ENCODE data around the gene SDK1. TPM values are rescaled to one million over a fixed set of nuclear protein-coding genes. Genes with fewer than 3 reads are reported as not detected.

The SDK1 gene
- total and polyA plus RNA-seq, 11 donors: 2.2 to 5.8 (median 3.4) TPM

DNA sequence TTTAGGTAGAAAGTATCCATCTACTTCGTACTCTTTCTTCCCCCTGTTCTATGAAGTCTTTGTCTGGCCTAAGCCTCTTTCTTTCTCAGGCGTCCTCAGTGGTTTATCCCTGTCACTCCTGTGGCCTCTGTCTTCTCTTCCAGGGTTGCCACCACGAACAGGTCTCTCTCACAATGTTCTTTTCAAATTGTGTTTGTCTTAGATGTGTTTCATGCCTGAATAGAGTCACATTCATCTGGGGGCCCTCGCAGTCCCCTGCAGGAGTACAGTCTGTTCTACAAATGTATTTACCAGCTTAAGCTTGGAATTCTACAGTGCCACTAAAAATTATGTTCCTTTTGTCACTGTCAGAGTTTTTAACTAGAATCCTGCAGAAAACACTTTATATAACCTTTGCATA is 700.7 kb downstream of the SDK1 start:
- WGBS, 4 donors: 76 to 88% (median 82%) methylated on average over 4 of the region's 4 CpGs
- Histone ChIP-seq H3K4me3 (no peak overlapping the region), H3K36me3 (no peaks in the 10 kb centered on the region), H3K27ac (no peak overlapping the region), H3K4me1 (no peaks in the 10 kb centered on the region), H3K27me3 (peaks cover 0 to 4% (median 0%) of the 10 kb centered on the region in 9 donors), H3K9me3 (no peaks in the 10 kb centered on the region)
- intact Hi-C loops (cut with DNase I): loop anchor here in 2 of 10 donors (1.0 to 10.0 kb wide), 2 partner anchors 20 to 57 kb away; no protein-coding TSS in a partner anchor
- DNase-seq: no peak
- ATAC-seq: no peak
- TF ChIP-seq POLR2A (IDR thresholded peaks at IDR 0.05): no peak

GRCh38 chr7:4003503-4003902 is 702.5 kb downstream of the SDK1 start:
- no peak for ATAC-seq
- 84 to 87% (median 86%) methylated on average over 9 of the region's 9 CpGs for WGBS, 4 donors
- no peak for DNase-seq
- intact Hi-C loops (cut with DNase I): loop anchor here in 1 of 10 donors (10.0 kb wide), 1 partner anchor 59 kb away; no protein-coding TSS in a partner anchor
- Histone ChIP-seq H3K4me1 (no peaks in the 10 kb centered on the region), H3K27me3 (no peaks in the 10 kb centered on the region), H3K4me3 (no peak overlapping the region), H3K36me3 (no peaks in the 10 kb centered on the region), H3K9me3 (no peaks in the 10 kb centered on the region), H3K27ac (no peak overlapping the region)
- TF ChIP-seq POLR2A (IDR thresholded peaks at IDR 0.05) (no peak), CTCF (IDR thresholded peaks at IDR 0.05) (no peak)

GRCh38 chr7:4006687-4007086 is 705.6 kb downstream of the SDK1 start:
- no peaks in the 10 kb centered on the region for H3K36me3 ChIP-seq
- H3K4me1 ChIP-seq: no peaks in the 10 kb centered on the region
- H3K27ac ChIP-seq: no peak overlapping the region
- DNase-seq (no peak), ATAC-seq (no peak)
- intact Hi-C loops (cut with DNase I): loop anchor here in 1 of 10 donors (10.0 kb wide), 1 partner anchor 62 kb away; no protein-coding TSS in a partner anchor
- no peaks in the 10 kb centered on the region for H3K9me3 ChIP-seq
- 78 to 89% (median 84%) methylated on average over 11 of the region's 11 CpGs for WGBS, 4 donors
- TF ChIP-seq POLR2A (IDR thresholded peaks at IDR 0.05) (no peak), CTCF (IDR thresholded peaks at IDR 0.05) (no peak)
- H3K4me3 ChIP-seq: no peak overlapping the region
- H3K27me3 ChIP-seq: peaks cover 0 to 4% (median 0%) of the 10 kb centered on the region in 9 donors

GRCh38 chr7:4009211-4010060 is 708.4 kb downstream of the SDK1 start:
- no peaks in the 10 kb centered on the region for H3K4me1 ChIP-seq

More at GRCh38 chr7:4009211-4010060, 708.4 kb downstream of the SDK1 start:
- H3K4me3 ChIP-seq: no peak overlapping the region
- DNase-seq (no peak), ATAC-seq (no peak)
- no peak for TF ChIP-seq CTCF (IDR thresholded peaks at IDR 0.05)
- TF ChIP-seq POLR2A (IDR thresholded peaks at IDR 0.05): no peak
- H3K27me3 ChIP-seq: peaks cover 0 to 4% (median 0%) of the 10 kb centered on the region in 9 donors
- intact Hi-C loops (cut with DNase I): loop anchor here in 1 of 10 donors (10.0 kb wide), 1 partner anchor 65 kb away; no protein-coding TSS in a partner anchor
- WGBS, 4 donors: 86 to 92% (median 90%) methylated on average over 16 of the region's 16 CpGs
- no peak overlapping the region for H3K27ac ChIP-seq
- no peaks in the 10 kb centered on the region for H3K36me3 ChIP-seq
- no peaks in the 10 kb centered on the region for H3K9me3 ChIP-seq
